Measurements from ENCODE around the gene STK38L. TPM values are rescaled to one million over a fixed set of nuclear protein-coding genes. Genes with fewer than 3 reads are reported as not detected.

Gene STK38L
- total and polyA plus RNA-seq, 2 donors (not counting 1 experiment from before 2014, with no cell fraction given) = 16.5 to 19.9 TPM

DNA sequence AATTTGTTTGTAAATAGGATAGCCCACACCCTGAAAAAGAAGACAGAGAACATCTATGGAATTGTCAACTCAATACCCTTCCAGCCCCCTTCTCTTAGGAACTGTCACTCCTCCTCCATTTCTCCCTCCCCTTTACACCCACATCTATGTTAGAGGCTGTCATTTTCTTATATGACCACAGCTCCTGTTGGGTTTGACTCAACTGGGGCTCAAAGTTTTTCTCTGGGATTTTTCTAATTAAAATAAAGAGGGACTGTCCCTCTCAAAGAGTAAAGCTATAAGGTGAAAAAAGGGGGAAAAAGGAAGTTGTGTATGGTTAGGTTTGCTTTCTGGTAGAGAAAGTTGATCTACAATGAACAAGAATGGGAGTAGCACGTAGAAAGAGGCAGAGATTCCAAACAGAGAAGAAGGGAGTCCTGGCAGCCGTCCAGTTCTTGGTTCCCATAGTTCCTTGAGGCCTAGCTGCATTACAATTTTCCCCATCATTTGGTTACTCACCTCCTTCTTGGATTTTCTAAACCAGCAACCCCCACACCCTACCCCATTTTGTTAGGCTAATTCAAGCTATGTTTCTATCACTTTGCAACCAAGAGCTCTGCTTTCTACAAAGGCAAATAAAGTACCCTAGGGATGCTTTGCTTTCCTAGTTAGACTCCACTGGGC lies 44.3 kb upstream of the STK38L start:
- Histone ChIP-seq H3K9me3 (ENCODE audit: control insufficient read depth, insufficient read depth, low read depth, low read length) (no peaks in the 10 kb centered on the region), H4K20me1 (ENCODE audit: control insufficient read depth, extremely low read depth, insufficient read depth, low read length) (no peaks in the 10 kb centered on the region), H3K27me3 (ENCODE audit: control insufficient read depth, insufficient read depth, low read length) (no peaks in the 10 kb centered on the region), H3K36me3 (ENCODE audit: control insufficient read depth, insufficient read depth, low read length) (no peaks in the 10 kb centered on the region), H2AFZ (ENCODE audit: low read length) (no peak overlapping the region), H3K4me2 (ENCODE audit: extremely low read depth, insufficient read depth, low read length) (no peak overlapping the region), H3K27ac (ENCODE audit: insufficient read depth, low read length) (no peak overlapping the region), H3K4me1 (ENCODE audit: control insufficient read depth, extremely low read depth, insufficient read depth, low read length) (no peaks in the 10 kb centered on the region), H3K79me2 (ENCODE audit: control insufficient read depth, insufficient read depth, low read length) (no peaks in the 10 kb centered on the region), H3K4me3 (replicated peaks in 1 of 4; ENCODE audit: control extremely low read depth in 1 of 4, insufficient read depth in 1 of 4, low read depth in 3 of 4, low read length in 4 of 4) (no peak overlapping the region), H3K9ac (ENCODE audit: insufficient read depth, low read length) (no peak overlapping the region)
- DNase-seq (ENCODE audit: low read depth in 2 of 2) = no peak
- TF ChIP-seq EZH2 (IDR thresholded peaks at IDR 0.05; ENCODE audit: low read length, missing control alignments) (no peak), CTCF (conservative IDR thresholded peaks at IDR 0.05 in 1 of 2, IDR thresholded peaks at IDR 0.05 in 1 of 2; ENCODE audit: low read depth in 1 of 2, low read length in 2 of 2) (no peak)

DNA sequence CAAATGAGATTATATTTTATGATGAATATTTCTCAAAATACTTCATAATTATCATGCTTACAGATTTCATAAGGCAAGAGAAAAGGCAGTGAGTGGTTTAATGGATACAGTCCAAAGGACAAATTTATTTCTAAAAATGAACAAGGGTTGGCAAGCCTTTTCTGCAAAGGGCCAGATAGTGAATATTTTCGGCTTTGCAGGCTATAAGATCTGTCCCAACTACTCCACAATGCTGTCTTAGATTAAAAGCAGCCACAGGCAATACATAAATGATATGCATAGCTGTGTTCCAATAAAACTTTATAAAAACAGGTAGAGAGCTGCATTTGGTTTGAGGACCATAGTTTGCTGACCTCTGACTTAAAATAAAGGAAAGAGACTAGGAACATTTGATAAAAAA lies 42.9 kb upstream of the STK38L start:
- H4K20me1 ChIP-seq (ENCODE audit: control insufficient read depth, extremely low read depth, insufficient read depth, low read length) = no peaks in the 10 kb centered on the region
- H3K9me3 ChIP-seq (ENCODE audit: control insufficient read depth, insufficient read depth, low read depth, low read length) = no peaks in the 10 kb centered on the region
- no peaks in the 10 kb centered on the region for H3K27me3 ChIP-seq (ENCODE audit: control insufficient read depth, insufficient read depth, low read length)
- no peaks in the 10 kb centered on the region for H3K4me1 ChIP-seq (ENCODE audit: control insufficient read depth, extremely low read depth, insufficient read depth, low read length)
- H3K79me2 ChIP-seq (ENCODE audit: control insufficient read depth, insufficient read depth, low read length) = no peaks in the 10 kb centered on the region
- H2AFZ ChIP-seq (ENCODE audit: low read length) = no peak overlapping the region
- no peak overlapping the region for H3K4me2 ChIP-seq (ENCODE audit: extremely low read depth, insufficient read depth, low read length)
- no peak overlapping the region for H3K27ac ChIP-seq (ENCODE audit: insufficient read depth, low read length)
- H3K36me3 ChIP-seq (ENCODE audit: control insufficient read depth, insufficient read depth, low read length) = no peaks in the 10 kb centered on the region
- TF ChIP-seq EZH2 (IDR thresholded peaks at IDR 0.05; ENCODE audit: low read length, missing control alignments) = no peak
- no peak overlapping the region for H3K4me3 ChIP-seq (replicated peaks in 1 of 4; ENCODE audit: control extremely low read depth in 1 of 4, insufficient read depth in 1 of 4, low read depth in 3 of 4, low read length in 4 of 4)
- no peak overlapping the region for H3K9ac ChIP-seq (ENCODE audit: insufficient read depth, low read length)
- no peak for DNase-seq (ENCODE audit: low read depth in 2 of 2)

DNA sequence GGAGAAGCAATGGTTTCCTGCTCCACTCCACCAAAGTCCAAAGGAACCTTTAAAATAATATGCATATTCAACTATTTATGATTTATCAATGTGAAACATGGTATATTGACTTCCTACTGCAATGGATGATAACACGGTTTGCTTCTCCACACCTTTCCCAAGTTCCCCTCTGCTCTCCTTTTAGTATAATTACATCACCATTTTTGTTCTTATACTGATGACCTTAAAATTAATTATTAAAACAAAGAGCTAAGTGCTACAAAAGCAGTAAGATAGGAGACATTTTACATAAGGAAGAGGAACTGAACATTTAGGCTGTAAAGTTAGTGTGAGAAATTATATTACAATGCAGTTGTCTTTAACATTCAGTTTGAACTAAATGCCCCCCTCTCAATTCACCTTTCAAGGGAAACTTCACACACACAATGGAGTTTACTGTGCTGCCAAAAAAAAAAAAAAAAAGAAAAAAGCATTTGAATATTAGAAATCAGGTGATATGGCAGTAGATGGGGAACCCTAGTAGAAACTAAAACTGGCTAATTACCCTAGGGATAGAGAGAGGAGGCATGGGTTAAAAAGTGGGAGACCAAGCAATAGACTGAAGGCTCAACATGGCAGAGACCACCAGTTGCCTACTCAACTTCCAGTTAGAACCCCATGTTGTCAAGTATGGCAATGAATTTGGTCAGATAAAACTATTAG lies 37.1 kb upstream of the STK38L start:
- no peaks in the 10 kb centered on the region for H3K4me1 ChIP-seq (ENCODE audit: control insufficient read depth, extremely low read depth, insufficient read depth, low read length)
- DNase-seq (ENCODE audit: low read depth in 2 of 2) = no peak
- H3K27me3 ChIP-seq (ENCODE audit: control insufficient read depth, insufficient read depth, low read length) = no peaks in the 10 kb centered on the region
- H3K79me2 ChIP-seq (ENCODE audit: control insufficient read depth, insufficient read depth, low read length) = no peaks in the 10 kb centered on the region
- H3K9ac ChIP-seq (ENCODE audit: insufficient read depth, low read length) = no peak overlapping the region
- H2AFZ ChIP-seq (ENCODE audit: low read length) = no peak overlapping the region
- H3K27ac ChIP-seq (ENCODE audit: insufficient read depth, low read length) = no peak overlapping the region
- no peak overlapping the region for H3K4me2 ChIP-seq (ENCODE audit: extremely low read depth, insufficient read depth, low read length)
- TF ChIP-seq EZH2 (IDR thresholded peaks at IDR 0.05; ENCODE audit: low read length, missing control alignments) (no peak), CTCF (conservative IDR thresholded peaks at IDR 0.05 in 1 of 2, IDR thresholded peaks at IDR 0.05 in 1 of 2; ENCODE audit: low read depth in 1 of 2, low read length in 2 of 2) (no peak)
- H3K4me3 ChIP-seq (replicated peaks in 1 of 4; ENCODE audit: control extremely low read depth in 1 of 4, insufficient read depth in 1 of 4, low read depth in 3 of 4, low read length in 4 of 4) = no peak overlapping the region
- no peaks in the 10 kb centered on the region for H3K9me3 ChIP-seq (ENCODE audit: control insufficient read depth, insufficient read depth, low read depth, low read length)
- H3K36me3 ChIP-seq (ENCODE audit: control insufficient read depth, insufficient read depth, low read length) = no peaks in the 10 kb centered on the region
- H4K20me1 ChIP-seq (ENCODE audit: control insufficient read depth, extremely low read depth, insufficient read depth, low read length) = no peaks in the 10 kb centered on the region

Data from fibroblast of lung (primary cell).